Ascending aorta (tissue), 2 donors: ENCODE data around the gene FBXO15. TPM values are rescaled to one million over a fixed set of nuclear protein-coding genes. Genes with fewer than 3 reads are reported as not detected.

ENCODE experiments used
- DNase-seq, 2 donors: peaks; one replicate each; pipeline ENCODE4 v3.0.0-alpha.2; 2019; ENCODE audit warnings: low spot score in 2 of 2
- H3K27ac ChIP-seq, 2 donors: fragments of 200-600 bp; sonication (generic); one replicate each; pipeline ENCODE4 v1.5.1; 2016 to 2017; ENCODE audit warnings: mild to moderate bottlenecking in 1 of 2
- H3K27me3 ChIP-seq: fragments of 200-600 bp; sonication (generic); one replicate; pipeline ENCODE4 v1.5.1; 2017
- H3K36me3 ChIP-seq, 2 donors: fragments of 200-600 bp; sonication (generic); one replicate each; pipeline ENCODE4 v1.5.1; 2016
- H3K4me1 ChIP-seq, 2 donors: fragments of 200-600 bp; sonication (generic); one replicate each; pipeline ENCODE4 v1.5.1; 2016 to 2017; ENCODE audit warnings: mild to moderate bottlenecking in 1 of 2
- H3K4me3 ChIP-seq, 2 donors: fragments of 200-600 bp; sonication (generic); one replicate each; pipeline ENCODE4 v1.5.1; 2016 to 2017; ENCODE audit warnings: mild to moderate bottlenecking in 1 of 2
- H3K9me3 ChIP-seq, 2 donors: fragments of 200-600 bp; sonication (generic); one replicate each; pipeline ENCODE4 v1.5.1; 2016
- CTCF ChIP-seq, 3 experiments: fragments of 200-600 bp in 2 of 3; fragments of 450-650 bp in 1 of 3; sonication (generic) in 2 of 3; IDR thresholded peaks; one replicate each; pipeline ENCODE4 v1.5.1; 2016 to 2019; ENCODE audit warnings: antibody characterized with exemption in 3 of 3, mild to moderate bottlenecking in 1 of 3, moderate library complexity in 1 of 3
- intact Hi-C: fragments of 100-400 bp; cut with DNase I; formaldehyde crosslinking; loops from one replicate; pipeline ENCODE4 v1.15.1; 2023
- total RNA-seq: library from RNA; depleted of rRNA; stranded (reverse); fragments of >200 nt; gene quantifications from one replicate; pipeline ENCODE4 v1.1.0, GENCODE V29; 2016

Gene FBXO15
- total RNA-seq, 1 donor from 2014 or later = not detected

GRCh38 chr18:74153793-74154192, 6.2 kb upstream of the FBXO15 start:
- Histone ChIP-seq H3K27ac (no peak overlapping the region), H3K36me3 (peaks cover 26 to 36% of the 10 kb centered on the region in 2 donors), H3K4me3 (no peak overlapping the region), H3K4me1 (peaks cover 4 to 9% of the 10 kb centered on the region in 2 donors), H3K9me3 (no peaks in the 10 kb centered on the region), H3K27me3 (no peaks in the 10 kb centered on the region)
- DNase-seq = no peak
- TF ChIP-seq CTCF (IDR thresholded peaks at IDR 0.05) = no peak
- intact Hi-C loops = no loop called here

- Histone ChIP-seq H3K4me3 (no peak overlapping the region), H3K9me3 (no peaks in the 10 kb centered on the region), H3K27me3 (no peaks in the 10 kb centered on the region), H3K27ac (no peak overlapping the region), H3K36me3 (peaks cover 25 to 33% of the 10 kb centered on the region in 2 donors), H3K4me1 (peaks cover 4 to 9% of the 10 kb centered on the region in 2 donors)
- DNase-seq = no peak
- intact Hi-C loops = no loop called here
- TF ChIP-seq CTCF (IDR thresholded peaks at IDR 0.05) = no peak
Measured at GRCh38 chr18:74153377-74153776, 5.7 kb upstream of the FBXO15 start.

- intact Hi-C loops = no loop called here
- Histone ChIP-seq H3K9me3 (no peaks in the 10 kb centered on the region), H3K36me3 (peaks cover 19 to 28% of the 10 kb centered on the region in 2 donors), H3K4me3 (no peak overlapping the region), H3K27me3 (no peaks in the 10 kb centered on the region), H3K4me1 (peaks cover 4 to 9% of the 10 kb centered on the region in 2 donors), H3K27ac (no peak overlapping the region)
- no peak for DNase-seq
- no peak for TF ChIP-seq CTCF (IDR thresholded peaks at IDR 0.05)
Measured at GRCh38 chr18:74152857-74153256, 5.2 kb upstream of the FBXO15 start.

- intact Hi-C loops = no loop called here
- H3K4me3 ChIP-seq = no peak overlapping the region
- no peak for TF ChIP-seq CTCF (IDR thresholded peaks at IDR 0.05)
- peaks cover 15 to 24% of the 10 kb centered on the region in 2 donors for H3K36me3 ChIP-seq
- no peak overlapping the region for H3K27ac ChIP-seq
- H3K4me1 ChIP-seq = peaks cover 4 to 9% of the 10 kb centered on the region in 2 donors
- no peaks in the 10 kb centered on the region for H3K9me3 ChIP-seq
- no peak for DNase-seq
- no peaks in the 10 kb centered on the region for H3K27me3 ChIP-seq
Measured at GRCh38 chr18:74152270-74152669, 4.6 kb upstream of the FBXO15 start.

- Histone ChIP-seq H3K9me3 (no peaks in the 10 kb centered on the region), H3K36me3 (peaks cover 5% of the 10 kb centered on the region in 2 donors), H3K27me3 (no peaks in the 10 kb centered on the region), H3K4me1 (peaks cover 4 to 12% of the 10 kb centered on the region in 2 donors), H3K27ac (no peak overlapping the region), H3K4me3 (peak overlapping the region in 1 of 2 donors; percentile 78)
- DNase-seq = no peak
- intact Hi-C loops = no loop called here
- no peak for TF ChIP-seq CTCF (IDR thresholded peaks at IDR 0.05)
Measured at GRCh38 chr18:74149878-74150277, 2.2 kb upstream of the FBXO15 start.

GRCh38 chr18:74148543-74149070, 973 bp upstream of the FBXO15 start:
- TF ChIP-seq CTCF (IDR thresholded peaks at IDR 0.05) = no peak

More at GRCh38 chr18:74148543-74149070, 973 bp upstream of the FBXO15 start:
- H3K36me3 ChIP-seq = no peaks in the 10 kb centered on the region
- H3K4me1 ChIP-seq = peaks cover 4 to 12% of the 10 kb centered on the region in 2 donors
- intact Hi-C loops = loop anchor here (1.0 kb wide), 2 partner anchors 144 to 348 kb away; partner anchors contain the start of gene CNDP2
- peak overlapping the region; percentile 78 to 90 for H3K4me3 ChIP-seq
- no peaks in the 10 kb centered on the region for H3K9me3 ChIP-seq
- H3K27ac ChIP-seq = peak overlapping the region; percentile 56 to 95
- DNase-seq = no peak
- H3K27me3 ChIP-seq = no peaks in the 10 kb centered on the region
